Sigmoid colon (tissue), 7 donors: ENCODE results near the gene PLA2G5. TPM values are rescaled to one million over a fixed set of nuclear protein-coding genes. Genes with fewer than 3 reads are reported as not detected.
A peak's percentile ranks its signal among the peaks of the same experiment; 100 is the strongest.

Experiments
- DNase-seq: peaks from one replicate; pipeline ENCODE4 v3.0.0-alpha.2; 2019
- H3K27ac ChIP-seq, 4 donors: fragments of 200-600 bp; sonication (generic); one replicate each; pipeline ENCODE4 v1.5.1; 2016 to 2019; ENCODE audit warnings: mild to moderate bottlenecking in 1 of 4
- H3K27me3 ChIP-seq, 3 donors: fragments of 200-600 bp; sonication (generic); one replicate each; pipeline ENCODE4 v1.5.1; 2019; ENCODE audit warnings: mild to moderate bottlenecking in 1 of 3
- H3K36me3 ChIP-seq, 4 donors: fragments of 200-600 bp; sonication (generic); one replicate each; pipeline ENCODE4 v1.5.1; 2016 to 2019
- H3K4me1 ChIP-seq, 4 donors: fragments of 200-600 bp; sonication (generic); one replicate each; pipeline ENCODE4 v1.5.1; 2017 to 2019
- H3K4me3 ChIP-seq, 4 donors: fragments of 200-600 bp; sonication (generic); one replicate each; pipeline ENCODE4 v1.5.1; 2017 to 2019; ENCODE audit warnings: mild to moderate bottlenecking in 2 of 4, moderate library complexity in 1 of 4
- H3K9me3 ChIP-seq, 4 donors: fragments of 200-600 bp in 3 of 4; sonication (generic) in 3 of 4; one replicate each; pipeline versions ENCODE4 v1.5.1 to v1.6.1; 2013 to 2019
- CTCF ChIP-seq, 4 experiments: fragments of 450-650 bp in 3 of 4; fragments of 200-600 bp in 1 of 4; IDR thresholded peaks; one replicate each; pipeline ENCODE4 v1.5.1; 2016 to 2019; ENCODE audit warnings: antibody characterized with exemption in 4 of 4, mild to moderate bottlenecking in 3 of 4, moderate library complexity in 2 of 4
- EP300 ChIP-seq, 4 donors: sonication (generic); formaldehyde crosslinking; IDR thresholded peaks; one replicate each; pipeline ENCODE4 v1.6.1; 2017; ENCODE audit warnings: antibody characterized with exemption in 4 of 4
- POLR2A ChIP-seq, 2 donors: fragments of 450-650 bp; IDR thresholded peaks; one replicate each; pipeline ENCODE4 v1.6.1; 2016; ENCODE audit warnings: antibody characterized with exemption in 2 of 2, mild to moderate bottlenecking in 2 of 2, moderate library complexity in 2 of 2
- POLR2AphosphoS5 ChIP-seq, 4 donors: sonication (generic); formaldehyde crosslinking; IDR thresholded peaks; one replicate each; pipeline ENCODE4 v1.6.1; 2017; ENCODE audit warnings: antibody characterized with exemption in 4 of 4
- WGBS, 2 donors: extraction: QIAGEN DNeasy Blood & Tissue Kit; methylation state at CpG; one replicate each; pipeline ENCODE4 v1.1.7; 2013; 5-methylcytosine and 5-hydroxymethylcytosine counted together
- intact Hi-C: fragments of 100-400 bp; cut with DNase I; formaldehyde crosslinking; loops from one replicate; pipeline ENCODE4 v1.15.1; 2023
- polyA plus RNA-seq, 3 donors: library from polyadenylated mRNA; stranded (reverse); fragments of 200-250 nt; gene quantifications; one replicate each; pipeline ENCODE4 v1.2.3, GENCODE V29; 2013
- total RNA-seq, 4 donors: library from RNA; depleted of rRNA; stranded (reverse); fragments of >200 nt; gene quantifications; one replicate each; pipeline ENCODE4 v1.1.0, GENCODE V29; 2016
- donor health status: healthy with polysubstance abuse.
- donor health status: Bipolar disorder and iron deficiency.
- donor health status: healthy.

PLA2G5 gene
- total and polyA plus RNA-seq, 7 donors = 0.69 to 45.4 (median 18.6) TPM

GRCh38 chr1:20068722-20069121 lies 1.3 kb upstream of the PLA2G5 start:
- no peak overlapping the region for H3K4me3 ChIP-seq
- H3K36me3 ChIP-seq = no peaks in the 10 kb centered on the region
- H3K27ac ChIP-seq = peak overlapping the region in 1 of 4 donors; percentile 90
- intact Hi-C loops = no loop called here
- no peak for DNase-seq
- WGBS, 2 donors = 89 to 90% methylated on average over 7 of the region's 7 CpGs
- no peaks in the 10 kb centered on the region for H3K27me3 ChIP-seq
- no peaks in the 10 kb centered on the region for H3K9me3 ChIP-seq
- no peak for TF ChIP-seq EP300 (IDR thresholded peaks at IDR 0.05)
- no peak for TF ChIP-seq POLR2A (IDR thresholded peaks at IDR 0.05)
- peaks cover 0 to 39% (median 31%) of the 10 kb centered on the region in 4 donors for H3K4me1 ChIP-seq

- 90 to 93% methylated on average over 10 of the region's 10 CpGs for WGBS, 2 donors
- H3K4me1 ChIP-seq = peaks cover 0 to 42% (median 38%) of the 10 kb centered on the region in 4 donors
- H3K27me3 ChIP-seq = no peaks in the 10 kb centered on the region
- peak; percentile 64 for DNase-seq
- peak overlapping the region; percentile 84 to 90 (median 85) for H3K27ac ChIP-seq
- no peaks in the 10 kb centered on the region for H3K36me3 ChIP-seq
- TF ChIP-seq POLR2AphosphoS5 (IDR thresholded peaks at IDR 0.05) (no peak), POLR2A (IDR thresholded peaks at IDR 0.05) (no peak), EP300 (IDR thresholded peaks at IDR 0.05) (no peak), CTCF (IDR thresholded peaks at IDR 0.05) (no peak)
- intact Hi-C loops = loop anchor here (10.0 kb wide), 1 partner anchor 414 kb away; the partner anchor contains the start of gene CAMK2N1
- peak overlapping the region; percentile 17 to 50 (median 46) for H3K4me3 ChIP-seq
- H3K9me3 ChIP-seq = no peaks in the 10 kb centered on the region
Observed at GRCh38 chr1:20070357-20070756, 363 bp downstream of the PLA2G5 start.

GRCh38 chr1:20071416-20071815 lies 1.4 kb downstream of the PLA2G5 start:
- no peak for TF ChIP-seq EP300 (IDR thresholded peaks at IDR 0.05)
- Histone ChIP-seq H3K27me3 (no peaks in the 10 kb centered on the region), H3K27ac (peak overlapping the region; percentile 84 to 90 (median 85)), H3K9me3 (no peaks in the 10 kb centered on the region), H3K4me3 (peak overlapping the region in 3 of 4 donors; percentile 44 to 50 (median 47)), H3K4me1 (peaks cover 0 to 42% (median 38%) of the 10 kb centered on the region in 4 donors), H3K36me3 (no peaks in the 10 kb centered on the region)
- intact Hi-C loops = loop anchor here (10.0 kb wide), 1 partner anchor 413 kb away; the partner anchor contains the start of gene CAMK2N1
- DNase-seq = peak; percentile 64
- 90% methylated on average over 6 of the region's 6 CpGs for WGBS, 2 donors

- H3K4me1 ChIP-seq = peaks cover 0 to 42% (median 38%) of the 10 kb centered on the region in 4 donors
- DNase-seq = peak; percentile 37
- TF ChIP-seq EP300 (IDR thresholded peaks at IDR 0.05) (no peak), CTCF (IDR thresholded peaks at IDR 0.05) (no peak), POLR2A (IDR thresholded peaks at IDR 0.05) (no peak), POLR2AphosphoS5 (IDR thresholded peaks at IDR 0.05) (no peak)
- intact Hi-C loops = loop anchor here (10.0 kb wide), 1 partner anchor 412 kb away; the partner anchor contains the start of gene CAMK2N1
- no peaks in the 10 kb centered on the region for H3K36me3 ChIP-seq
- peak overlapping the region; percentile 33 to 90 (median 85) for H3K27ac ChIP-seq
- H3K9me3 ChIP-seq = no peaks in the 10 kb centered on the region
- WGBS, 2 donors = 84 to 94% methylated on average over 7 of the region's 7 CpGs
- no peaks in the 10 kb centered on the region for H3K27me3 ChIP-seq
- H3K4me3 ChIP-seq = no peak overlapping the region
Observed at GRCh38 chr1:20072771-20073170, 2.8 kb downstream of the PLA2G5 start.

- peak; percentile 36 for DNase-seq
- 96% methylated on average over 2 of the region's 2 CpGs for WGBS, 2 donors
- H3K27ac ChIP-seq = peak overlapping the region in 3 of 4 donors; percentile 85 to 90 (median 85)
- intact Hi-C loops = loop anchor here (10.0 kb wide), 1 partner anchor 412 kb away; the partner anchor contains the start of gene CAMK2N1
- H3K9me3 ChIP-seq = no peaks in the 10 kb centered on the region
- TF ChIP-seq CTCF (IDR thresholded peaks at IDR 0.05) (no peak), POLR2AphosphoS5 (IDR thresholded peaks at IDR 0.05) (no peak), EP300 (IDR thresholded peaks at IDR 0.05) (no peak), POLR2A (IDR thresholded peaks at IDR 0.05) (no peak)
- no peaks in the 10 kb centered on the region for H3K27me3 ChIP-seq
- no peaks in the 10 kb centered on the region for H3K36me3 ChIP-seq
- peaks cover 0 to 42% (median 38%) of the 10 kb centered on the region in 4 donors for H3K4me1 ChIP-seq
- no peak overlapping the region for H3K4me3 ChIP-seq
Observed at GRCh38 chr1:20073256-20073655, 3.3 kb downstream of the PLA2G5 start.
